NAMALWA (cell line): Measurements from ENCODE around the gene PA2G4.

Experiments
- DNase-seq: peaks from one replicate; pipeline ENCODE4 v3.0.0-alpha.2; 2015; ENCODE audit warnings: low spot score

Gene PA2G4

DNA sequence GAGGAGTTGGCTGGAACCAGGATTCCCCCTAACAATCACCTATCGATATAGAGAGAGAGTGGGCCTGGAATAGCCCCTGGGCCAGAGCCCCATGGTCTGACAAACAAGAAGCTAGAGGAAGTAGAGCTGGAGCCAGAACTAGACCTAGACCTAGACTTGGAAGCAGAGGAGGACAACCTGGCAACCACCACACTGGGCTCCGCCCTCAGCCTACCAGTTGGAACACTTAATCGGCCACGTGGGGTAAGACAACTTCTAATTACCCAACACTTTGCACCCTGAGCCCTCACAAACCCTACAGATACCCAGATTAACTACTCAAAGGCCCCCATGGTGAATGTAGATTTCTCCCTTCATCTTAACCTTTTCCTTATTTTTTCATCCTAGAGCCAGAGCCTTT lies 4.6 kb upstream of the PA2G4 start:
- DNase-seq = no peak

DNA sequence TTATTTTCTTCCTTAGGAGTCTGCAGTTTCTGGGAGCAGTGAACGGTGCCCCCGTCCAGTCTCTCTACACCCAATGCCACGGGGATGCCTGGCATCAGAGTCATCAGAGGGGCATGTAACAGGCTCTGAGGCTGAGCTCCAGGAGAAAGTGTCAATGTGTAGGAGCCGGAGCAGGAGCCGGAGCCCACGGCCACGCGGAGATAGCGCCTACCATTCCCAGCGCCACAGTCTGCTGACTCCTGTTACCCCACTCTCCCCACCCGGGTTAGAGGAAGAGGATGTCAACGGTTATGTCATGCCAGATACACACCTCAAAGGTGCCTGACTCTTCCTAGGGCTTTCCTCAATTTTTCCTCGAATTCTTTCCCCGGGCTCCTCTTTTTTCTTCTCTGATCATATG lies 3.3 kb upstream of the PA2G4 start:
- no peak for DNase-seq

DNA sequence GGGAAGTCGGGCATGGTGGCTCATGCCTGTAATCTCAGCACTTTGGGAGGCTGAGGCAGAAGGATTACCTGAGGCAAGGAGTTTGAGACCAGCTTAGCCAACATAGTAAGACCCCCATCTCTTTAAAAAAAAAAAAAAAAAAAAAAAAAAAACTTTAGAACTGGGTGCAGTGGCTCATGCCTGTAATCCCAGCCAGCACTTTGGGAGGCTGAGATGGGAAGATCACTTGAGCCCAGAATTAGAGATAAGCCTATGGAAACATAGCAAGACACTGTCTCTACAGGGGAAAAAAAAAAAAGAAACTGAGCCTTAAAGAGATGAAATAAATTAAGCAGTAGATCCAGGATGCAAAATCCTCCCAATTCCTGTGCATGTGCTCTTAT lies 1.7 kb upstream of the PA2G4 start:
- DNase-seq = no peak

DNA sequence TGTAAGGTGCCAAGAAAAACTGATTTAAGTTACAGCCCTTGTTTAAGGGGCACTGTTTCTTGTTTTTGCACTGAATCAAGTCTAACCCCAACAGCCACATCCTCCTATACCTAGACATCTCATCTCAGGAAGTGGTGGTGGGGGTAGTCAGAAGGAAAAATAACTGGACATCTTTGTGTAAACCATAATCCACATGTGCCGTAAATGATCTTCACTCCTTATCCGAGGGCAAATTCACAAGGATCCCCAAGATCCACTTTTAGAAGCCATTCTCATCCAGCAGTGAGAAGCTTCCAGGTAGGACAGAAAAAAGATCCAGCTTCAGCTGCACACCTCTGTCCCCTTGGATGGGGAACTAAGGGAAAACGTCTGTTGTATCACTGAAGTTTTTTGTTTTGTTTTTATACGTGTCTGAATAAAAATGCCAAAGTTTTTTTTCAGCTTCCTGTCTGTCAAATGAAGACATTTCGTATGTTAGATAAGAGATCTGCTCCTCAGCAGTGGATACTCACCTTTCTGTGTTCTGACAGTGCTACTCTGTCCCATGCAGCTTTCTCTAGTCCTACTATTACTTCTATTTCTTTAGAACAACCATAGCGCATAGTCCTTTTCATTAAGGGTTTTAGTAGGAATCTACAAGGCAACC lies 1.2 kb upstream of the PA2G4 start:
- no peak for DNase-seq

DNA sequence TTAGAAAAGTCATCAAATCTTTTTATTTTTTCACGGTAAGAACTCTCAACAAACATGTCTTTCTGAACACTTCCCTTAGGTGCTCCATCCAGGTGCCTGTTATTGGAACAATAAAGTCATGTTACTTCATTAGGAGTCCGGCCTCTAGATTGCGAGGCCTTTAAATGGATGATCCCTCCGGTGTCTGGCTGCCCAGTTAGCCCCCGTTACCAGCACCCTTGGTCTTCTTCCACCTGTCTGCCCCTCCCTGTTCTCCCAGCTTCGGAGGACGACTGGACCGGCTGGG lies 593 bp upstream of the PA2G4 start:
- DNase-seq = no peak

DNA sequence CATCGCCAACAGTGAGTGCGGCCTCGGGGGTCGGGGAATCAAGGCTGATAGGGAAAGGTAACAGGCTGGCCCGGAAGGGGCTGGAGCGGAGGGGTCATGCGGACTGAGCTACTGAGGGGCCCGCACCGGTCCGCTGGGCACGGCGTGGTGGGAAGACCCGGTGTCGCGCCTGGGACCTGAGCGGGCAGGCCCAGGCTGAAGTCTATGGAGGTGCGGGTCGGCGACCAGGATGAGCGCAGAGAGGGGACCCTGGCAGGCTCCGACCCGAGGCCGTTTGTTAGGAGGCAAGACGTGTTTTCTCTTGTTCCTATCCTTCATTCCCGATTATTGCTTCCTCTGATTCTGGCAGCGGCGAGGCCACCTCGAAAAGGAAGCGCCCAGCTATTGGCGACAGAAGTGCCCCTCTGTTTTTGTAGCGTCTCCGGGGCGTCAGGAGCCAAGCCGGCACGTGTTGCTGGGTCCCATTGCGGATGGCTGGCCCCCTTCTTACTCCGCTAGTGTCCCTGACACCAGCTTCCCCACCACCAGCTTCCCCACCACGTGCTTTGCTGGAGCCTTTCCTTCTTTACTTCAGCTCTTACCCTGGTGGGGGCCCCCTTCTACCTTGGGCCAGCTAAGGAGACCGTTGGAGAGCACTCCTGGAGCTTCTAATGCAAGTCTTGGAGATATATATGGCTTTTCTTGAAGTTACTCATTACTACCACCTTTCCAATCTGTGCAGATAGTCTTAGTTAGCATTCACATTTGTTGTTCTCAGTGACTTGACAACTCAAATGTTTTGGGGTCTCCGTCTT lies 653 bp downstream of the PA2G4 start:
- DNase-seq = peak; percentile 50

DNA sequence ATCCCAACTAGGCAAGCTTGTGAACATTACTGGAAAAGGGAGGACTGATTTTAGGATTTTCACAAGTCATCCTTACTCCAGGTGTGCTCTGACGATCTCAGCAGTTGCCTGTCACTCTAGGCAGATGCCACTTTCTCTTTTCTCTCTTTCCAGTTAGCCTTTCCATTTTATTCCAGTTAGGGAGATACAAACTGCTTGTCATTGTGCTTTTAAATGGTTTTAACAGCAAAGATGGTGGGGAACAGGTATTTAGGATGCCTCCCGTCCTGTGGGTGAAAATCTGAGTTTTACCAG lies 1.2 kb downstream of the PA2G4 start:
- no peak for DNase-seq

DNA sequence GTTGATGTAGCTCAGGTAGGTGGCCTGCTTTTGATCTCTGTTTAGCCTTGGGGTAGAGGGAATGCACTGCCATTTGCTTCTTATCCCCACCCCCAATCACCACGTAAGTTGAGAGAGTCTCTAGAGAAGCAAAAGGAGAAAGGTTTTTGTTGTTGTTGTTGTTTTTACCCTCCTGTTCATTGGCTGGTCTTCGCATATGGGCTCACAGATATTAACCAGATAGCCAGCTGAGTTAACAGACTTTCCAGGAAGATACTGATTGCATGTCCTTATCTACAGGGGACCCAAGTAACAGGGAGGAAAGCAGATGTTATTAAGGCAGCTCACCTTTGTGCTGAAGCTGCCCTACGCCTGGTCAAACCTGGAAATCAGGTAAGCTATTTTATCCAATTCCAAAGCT lies 2.9 kb downstream of the PA2G4 start:
- DNase-seq = no peak

DNA sequence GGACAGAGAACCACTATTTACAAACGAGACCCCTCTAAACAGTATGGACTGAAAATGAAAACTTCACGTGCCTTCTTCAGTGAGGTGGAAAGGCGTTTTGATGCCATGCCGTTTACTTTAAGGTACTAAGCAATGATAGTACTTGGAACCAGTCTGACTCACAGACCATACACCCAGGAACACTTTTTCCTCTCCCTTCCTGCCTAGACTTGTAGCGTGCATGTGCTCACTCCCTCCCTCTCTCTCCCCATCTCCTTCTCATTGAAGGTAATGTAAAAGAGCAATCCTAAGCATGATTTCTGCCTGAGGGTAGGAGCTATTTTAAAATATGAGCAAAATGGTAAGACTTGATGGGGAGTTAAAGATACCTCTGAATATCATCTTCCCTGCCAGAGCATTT lies 6.2 kb downstream of the PA2G4 start:
- no peak for DNase-seq

DNA sequence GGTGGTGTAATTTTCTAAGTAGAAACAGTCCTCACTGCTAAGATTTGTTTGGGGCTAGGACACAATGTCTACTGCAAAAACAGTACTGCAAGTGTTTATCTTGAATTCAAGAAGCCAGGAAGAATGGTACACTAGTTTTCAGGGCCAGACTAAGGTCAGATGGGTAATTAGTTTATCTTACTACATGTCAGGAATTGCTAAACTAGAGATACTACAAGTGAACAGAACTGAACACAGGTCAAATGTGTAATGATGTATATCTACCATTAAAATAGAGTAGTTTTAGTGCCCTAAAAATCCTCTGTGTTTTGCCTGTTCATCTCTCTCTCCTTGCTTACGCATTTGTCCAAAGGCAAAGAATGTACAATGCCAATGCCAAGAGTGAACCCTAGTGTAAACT lies 9.7 kb downstream of the PA2G4 start:
- DNase-seq = no peak

DNA sequence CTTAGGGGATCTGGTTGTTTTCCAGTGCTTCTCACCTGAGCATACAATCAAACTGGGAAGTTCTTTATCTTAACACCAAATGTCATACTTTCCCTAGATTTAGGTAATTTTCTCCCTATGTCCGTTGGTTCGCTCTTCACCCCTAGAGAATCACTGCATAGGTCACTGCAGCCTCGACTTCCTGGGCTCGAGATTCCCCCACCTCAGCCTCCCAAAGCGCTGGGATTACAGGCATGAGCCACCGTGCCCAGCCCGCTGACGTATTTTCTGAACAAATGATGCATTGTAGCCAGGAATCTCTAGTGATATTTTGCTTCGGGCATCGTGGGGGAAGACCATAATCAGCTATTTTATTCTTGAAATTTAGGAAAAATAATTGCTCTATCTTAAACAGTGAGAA lies 11.0 kb downstream of the PA2G4 start:
- DNase-seq = no peak

DNA sequence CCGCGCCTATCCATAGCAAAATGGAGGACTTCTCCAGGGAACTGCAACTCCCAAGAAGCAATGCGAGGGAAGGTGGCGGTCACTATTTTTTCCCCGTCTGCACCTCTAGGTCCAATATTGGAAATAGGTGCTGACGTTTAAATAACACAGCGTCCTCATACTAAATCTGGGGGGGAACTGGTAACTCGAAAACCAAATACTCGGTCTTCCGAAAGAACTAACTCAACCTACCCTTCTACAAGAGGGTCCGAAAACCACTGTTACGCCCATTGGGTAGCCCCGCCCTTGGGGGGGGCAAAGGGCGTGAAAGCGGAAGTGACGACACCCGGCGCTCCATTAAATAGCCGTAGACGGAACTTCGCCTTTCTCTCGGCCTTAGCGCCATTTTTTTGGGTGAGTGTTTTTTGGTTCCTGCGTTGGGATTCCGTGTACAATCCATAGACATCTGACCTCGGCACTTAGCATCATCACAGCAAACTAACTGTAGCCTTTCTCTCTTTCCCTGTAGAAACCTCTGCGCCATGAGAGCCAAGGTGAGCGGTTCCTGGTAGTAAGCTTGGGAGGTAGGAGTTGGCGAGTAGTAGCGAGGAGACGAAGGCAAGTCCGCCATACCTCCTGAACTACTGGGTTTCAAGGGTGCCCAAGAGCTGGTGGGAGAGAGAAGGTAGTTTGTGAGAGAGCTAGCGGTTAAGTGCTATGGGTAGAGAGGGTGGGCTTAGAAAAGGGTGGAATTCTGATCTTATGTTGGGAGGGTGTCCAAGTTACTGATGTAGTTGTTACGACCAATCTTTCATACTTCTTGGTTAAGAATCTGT lies 12.1 kb downstream of the PA2G4 start, which contains the start of gene RPL41:
RPL41 (plus strand) TSS at position 367 of the 815 bp plus-strand sequence.
- DNase-seq = peak; percentile 97

DNA sequence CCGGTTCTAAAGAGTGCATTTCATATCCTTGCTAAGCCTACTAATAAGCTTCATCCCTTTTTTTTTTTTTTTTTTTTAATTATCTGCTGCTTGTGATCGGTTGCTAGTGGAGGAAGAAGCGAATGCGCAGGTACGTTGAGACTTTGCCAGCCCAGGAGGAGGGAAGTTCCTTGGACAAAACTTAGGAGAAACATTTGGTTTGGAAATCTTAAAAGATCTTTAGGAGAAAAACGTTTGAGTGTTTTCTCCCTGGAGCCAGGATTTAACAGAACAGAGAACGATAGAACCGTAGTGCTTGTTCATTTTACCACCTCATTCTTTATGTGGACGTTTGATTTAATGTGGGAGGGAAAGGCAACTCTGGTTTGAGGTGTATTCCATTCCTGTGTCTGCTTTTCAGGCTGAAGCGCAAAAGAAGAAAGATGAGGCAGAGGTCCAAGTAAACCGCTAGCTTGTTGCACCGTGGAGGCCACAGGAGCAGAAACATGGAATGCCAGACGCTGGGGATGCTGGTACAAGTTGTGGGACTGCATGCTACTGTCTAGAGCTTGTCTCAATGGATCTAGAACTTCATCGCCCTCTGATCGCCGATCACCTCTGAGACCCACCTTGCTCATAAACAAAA lies 12.8 kb downstream of the PA2G4 start:
- peak; percentile 52 for DNase-seq

DNA sequence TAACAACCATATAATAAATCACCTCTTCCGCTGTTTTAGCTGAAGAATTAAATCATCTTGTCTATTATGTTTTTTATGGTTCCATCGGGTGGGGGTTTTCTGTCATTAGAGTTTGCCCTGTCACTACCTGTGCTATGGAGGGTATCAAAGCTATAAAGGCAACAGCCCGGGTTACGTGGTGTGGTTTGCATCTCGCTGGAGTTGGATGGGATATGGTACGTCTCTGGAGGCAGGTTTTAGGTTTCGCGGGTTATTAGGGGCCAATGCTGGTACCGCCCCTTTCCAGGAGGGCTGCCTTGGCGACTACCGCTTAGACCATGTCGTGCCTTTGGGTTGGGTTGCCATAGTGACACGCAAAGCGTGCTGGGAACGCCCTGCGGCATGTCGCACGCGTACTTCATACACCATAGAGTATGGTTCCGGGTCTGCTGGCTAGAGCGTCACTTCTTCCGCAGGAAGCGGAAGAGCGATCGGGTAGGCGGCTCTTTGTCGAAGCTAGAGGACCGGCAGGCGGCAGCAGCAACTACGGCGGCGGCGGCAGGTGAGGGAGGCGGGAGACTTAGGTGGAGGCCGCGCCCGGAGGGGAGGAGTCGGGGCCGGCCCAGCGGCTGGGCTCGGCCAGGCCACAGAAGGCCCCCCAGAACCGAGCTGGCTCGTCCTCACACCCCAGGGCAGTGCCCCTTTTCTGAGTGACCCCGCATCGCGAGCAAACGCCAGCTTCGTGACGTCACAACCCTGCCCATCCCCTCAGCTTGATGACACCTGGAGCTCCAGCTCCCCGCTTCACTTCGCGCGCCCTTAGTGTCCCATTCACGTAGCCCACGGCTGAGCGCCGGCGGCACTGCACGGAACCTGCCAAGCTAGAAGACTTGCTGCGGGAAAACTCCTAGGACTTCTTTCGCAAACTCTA lies 13.7 kb downstream of the PA2G4 start, which contains the start of gene ZC3H10:
ZC3H10 (plus strand) TSS at position 489 of the 910 bp plus-strand sequence. CDS start 2,297 bp downstream, outside the sequence.
- peak; percentile 100 for DNase-seq

DNA sequence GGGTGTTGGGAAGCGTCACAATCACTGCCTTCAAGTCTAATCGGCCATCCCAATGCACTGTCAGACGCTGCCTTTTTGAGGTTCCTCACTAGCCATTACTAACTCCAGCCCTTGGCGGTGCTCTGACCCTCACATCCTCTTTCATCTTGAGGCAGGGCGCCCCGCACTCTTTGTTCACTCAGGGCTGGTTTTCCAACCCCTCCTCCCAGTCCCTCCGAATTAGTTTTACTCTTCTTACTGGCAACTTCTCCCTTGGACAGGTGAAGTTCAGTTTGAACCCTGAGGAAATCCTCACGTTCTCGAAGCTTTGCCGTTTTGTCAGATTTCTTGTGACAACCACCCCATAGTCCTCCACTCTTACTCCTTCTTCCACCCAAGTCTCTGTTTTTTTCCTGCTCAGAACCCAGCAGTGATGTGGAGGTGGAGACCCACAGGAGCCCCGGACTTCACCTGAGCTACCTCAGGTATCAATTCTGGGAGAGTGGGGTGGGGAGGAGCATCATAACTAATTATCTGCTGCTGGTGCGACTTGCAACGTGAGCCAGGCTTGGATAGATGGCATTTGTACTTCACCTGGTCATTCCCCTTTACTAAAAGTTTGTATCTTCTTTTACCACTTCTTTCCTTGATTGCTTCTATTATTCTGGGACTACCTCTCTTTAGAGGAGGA lies 14.5 kb downstream of the PA2G4 start:
- DNase-seq = no peak

DNA sequence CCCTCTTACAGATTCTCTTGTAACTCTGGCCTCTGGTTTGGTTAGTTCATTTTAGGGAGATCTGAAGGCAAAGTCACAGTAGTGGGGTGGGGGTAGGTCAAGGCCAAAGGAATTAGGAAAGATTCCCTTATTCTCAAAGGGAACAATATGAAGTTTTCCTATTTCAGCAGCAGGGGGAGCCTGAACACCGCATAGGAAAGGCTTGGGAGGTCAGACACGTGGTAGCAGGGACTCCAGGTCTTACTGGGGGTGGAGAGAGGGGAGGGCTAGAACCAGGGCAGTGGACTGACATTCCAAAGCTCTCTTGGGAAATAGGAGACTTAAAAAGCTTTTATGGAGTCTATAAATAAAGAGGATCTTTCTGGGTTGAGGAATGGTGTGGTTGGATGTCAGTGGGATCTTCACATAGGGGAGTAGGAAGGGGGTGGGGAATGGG lies 15.0 kb downstream of the PA2G4 start:
- peak; percentile 84 for DNase-seq

DNA sequence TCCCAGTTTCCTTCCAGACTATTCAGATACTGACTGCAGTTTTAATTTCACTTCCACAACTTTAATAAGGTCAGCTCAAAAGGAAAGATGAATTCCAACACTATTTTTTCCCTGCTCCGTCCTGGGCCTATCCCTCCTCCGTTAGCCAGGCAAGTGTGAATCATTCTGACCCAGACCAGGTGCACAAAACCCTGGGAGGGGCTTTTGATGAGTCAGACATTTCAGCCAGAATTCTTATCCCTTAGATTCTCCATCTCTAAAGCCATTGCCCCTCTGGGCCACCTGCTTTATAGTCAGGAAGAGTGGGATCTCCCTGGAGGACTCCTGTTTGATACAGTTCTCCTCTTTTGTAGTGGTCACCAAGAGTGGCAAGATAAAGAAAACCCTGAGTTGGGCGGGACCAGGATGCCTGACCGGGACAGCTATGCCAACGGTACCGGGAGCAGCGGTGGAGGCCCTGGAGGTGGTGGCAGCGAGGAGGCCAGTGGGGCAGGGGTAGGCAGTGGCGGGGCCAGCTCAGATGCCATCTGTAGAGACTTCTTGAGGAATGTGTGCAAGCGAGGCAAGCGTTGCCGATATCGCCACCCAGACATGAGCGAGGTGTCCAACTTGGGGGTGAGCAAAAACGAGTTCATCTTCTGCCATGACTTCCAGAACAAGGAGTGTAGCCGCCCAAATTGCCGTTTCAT lies 15.9 kb downstream of the PA2G4 start:
- DNase-seq = no peak

DNA sequence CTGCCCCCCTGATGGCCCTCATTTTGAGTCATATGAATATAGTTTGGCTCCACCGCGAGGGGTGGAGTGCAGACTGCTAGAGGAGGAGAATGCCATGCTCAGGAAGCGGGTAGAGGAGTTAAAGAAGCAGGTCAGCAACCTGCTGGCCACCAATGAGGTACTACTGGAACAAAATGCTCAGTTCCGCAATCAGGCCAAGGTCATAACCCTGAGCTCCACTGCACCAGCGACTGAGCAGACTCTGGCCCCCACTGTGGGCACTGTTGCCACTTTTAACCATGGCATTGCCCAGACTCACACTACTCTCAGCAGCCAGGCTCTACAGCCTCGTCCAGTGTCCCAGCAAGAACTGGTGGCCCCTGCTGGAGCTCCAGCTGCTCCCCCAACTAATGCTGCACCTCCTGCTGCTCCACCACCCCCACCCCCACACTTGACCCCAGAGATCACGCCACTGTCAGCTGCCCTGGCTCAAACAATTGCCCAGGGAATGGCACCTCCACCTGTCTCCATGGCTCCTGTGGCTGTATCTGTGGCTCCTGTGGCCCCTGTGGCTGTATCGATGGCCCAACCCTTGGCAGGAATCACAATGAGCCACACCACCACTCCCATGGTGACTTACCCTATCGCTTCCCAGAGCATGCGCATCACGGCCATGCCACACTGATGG lies 17.0 kb downstream of the PA2G4 start:
- DNase-seq = no peak

DNA sequence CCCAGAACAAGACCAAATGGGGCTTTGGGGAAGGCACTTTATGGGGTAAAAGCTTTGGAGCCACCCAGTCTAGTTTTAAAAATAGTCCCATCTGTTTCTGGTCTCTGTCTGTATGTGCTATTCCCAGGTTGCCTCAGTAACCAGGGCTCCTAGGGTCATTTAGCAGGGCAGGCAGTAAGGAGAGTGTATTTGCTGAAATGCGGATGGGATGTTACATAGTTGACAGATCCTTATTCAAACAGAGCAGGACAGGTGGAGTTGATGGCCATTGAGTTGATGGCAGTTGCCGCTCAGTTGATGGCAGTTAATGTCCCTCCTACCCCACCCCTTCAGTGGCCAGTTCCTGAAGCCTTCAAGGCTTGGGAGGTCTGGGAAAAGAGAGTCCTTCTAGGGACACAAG lies 18.3 kb downstream of the PA2G4 start:
- DNase-seq = no peak

DNA sequence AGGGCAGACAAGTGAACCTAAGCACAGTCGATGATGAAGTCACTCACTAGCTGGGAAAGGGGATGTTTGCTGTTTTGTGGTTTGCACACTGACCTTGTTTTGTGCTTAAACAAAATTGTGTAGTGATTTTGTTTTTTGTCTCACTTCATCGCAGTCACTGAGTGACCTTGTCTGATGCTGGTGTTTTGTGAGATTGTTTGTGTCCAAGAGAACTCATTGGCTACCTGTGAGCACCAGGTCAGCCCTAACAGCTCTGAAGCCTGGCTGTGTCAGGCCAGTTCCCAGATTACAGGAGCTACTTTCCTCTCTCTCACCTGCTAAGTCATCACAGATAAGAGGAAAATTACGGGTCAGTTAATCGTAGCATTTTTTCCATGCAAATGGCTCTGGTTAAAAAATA lies 19.8 kb downstream of the PA2G4 start:
- DNase-seq = no peak
